Measurements from ENCODE around the gene PSAPL1.

PSAPL1 gene

DNA sequence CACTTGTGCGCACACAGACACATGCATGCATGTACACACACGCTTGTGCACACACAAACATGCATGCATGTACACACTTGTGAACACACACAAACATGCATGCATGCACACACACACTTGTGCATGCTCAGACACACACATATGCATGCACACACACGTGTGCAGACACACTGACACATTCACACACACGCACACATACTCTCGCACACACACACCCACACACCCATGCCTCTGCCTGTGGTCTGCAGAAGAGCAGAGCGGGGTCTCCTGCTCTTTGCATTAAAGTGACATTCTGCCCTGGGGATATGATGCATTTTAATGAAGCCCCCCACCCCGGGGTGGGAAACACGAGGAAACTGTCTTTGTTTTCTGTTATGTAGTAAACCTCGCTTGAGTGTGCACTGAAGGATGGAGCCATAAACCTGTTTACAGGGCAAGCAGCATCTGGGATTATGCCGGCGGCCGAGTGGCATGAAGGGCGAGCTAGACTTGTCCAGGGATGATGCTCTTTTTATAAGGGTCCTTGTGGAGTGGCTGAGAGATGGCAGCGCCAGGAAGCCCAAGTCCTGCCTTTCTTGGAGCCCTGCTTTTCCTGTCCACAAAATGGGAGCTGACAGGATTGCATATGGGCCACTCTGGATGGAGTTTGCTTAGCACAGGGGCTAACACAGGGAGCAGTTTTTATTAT lies 17.8 kb downstream of the PSAPL1 start:
- no peak for DNase-seq

DNA sequence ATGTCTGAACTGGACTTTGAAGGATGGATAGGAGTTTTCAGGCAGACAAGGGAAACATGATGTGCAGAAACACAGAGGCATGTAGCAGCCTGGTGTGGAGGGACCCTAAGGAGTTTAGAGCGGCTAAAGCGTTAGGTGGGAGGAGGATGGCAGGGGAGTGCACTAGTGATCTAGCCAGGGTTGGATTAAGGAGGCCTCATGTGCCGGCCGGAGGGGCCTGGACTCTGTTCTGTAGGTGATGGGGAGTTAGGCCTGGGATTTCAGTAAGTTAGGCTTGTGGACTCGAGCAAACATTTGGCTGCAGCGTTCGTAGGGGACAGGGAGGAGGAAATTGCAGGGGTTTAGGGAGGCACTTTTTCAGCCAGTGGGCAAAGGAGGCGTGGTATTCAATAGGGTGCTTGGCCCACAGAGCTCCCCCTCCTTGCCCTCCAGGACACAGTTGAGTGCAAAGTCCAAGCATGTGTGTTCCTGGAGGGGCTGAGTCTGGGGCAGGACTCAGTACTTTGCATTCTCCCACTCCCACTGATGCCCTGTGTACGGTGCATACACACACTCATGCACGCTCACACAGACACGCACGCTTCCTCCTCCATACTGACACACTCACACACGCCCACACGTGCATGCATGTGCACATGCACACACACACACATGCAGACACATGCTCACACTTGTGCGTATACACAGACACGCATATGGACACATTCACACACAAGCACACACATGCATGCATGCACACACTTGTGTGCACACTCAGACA lies 18.6 kb downstream of the PSAPL1 start:
- DNase-seq, result no peak

DNA sequence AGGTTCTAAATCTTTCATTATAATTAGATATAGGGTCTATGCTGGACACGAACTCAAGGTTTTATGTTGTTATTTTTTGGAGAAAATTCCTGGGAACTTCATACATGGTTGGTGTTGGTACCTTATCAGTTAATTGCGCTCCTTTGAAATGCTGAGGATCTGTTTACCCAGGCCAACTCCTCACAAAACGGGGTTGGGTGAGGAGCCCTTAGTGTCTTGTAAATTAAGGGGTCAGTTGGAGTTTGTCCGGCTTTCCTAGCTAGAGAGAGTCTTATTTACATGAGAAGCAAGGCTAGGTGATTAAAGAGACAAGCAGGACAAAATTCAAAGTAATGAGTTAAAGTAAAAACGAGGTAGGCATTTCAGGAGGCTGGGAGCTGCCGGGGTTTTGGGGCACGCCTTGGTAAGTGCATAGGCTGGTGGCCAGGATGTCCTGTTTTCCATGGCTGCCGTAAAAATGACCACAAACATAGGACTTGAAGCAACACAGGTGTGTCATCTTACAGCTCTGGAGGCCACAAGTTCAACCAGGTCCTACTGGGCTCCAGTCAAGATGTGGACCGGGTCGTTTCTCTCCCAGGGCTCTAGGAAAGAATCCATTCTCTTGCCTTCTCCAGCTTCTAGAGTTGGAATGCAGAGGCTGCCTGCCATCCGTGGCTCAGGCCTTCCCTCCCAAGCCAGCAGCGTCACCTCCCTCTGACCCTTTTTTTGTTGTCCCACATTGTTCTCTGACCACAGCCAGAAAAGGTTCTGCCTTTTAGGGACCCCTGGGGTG lies 19.8 kb downstream of the PSAPL1 start:
- no peak for DNase-seq

DNA sequence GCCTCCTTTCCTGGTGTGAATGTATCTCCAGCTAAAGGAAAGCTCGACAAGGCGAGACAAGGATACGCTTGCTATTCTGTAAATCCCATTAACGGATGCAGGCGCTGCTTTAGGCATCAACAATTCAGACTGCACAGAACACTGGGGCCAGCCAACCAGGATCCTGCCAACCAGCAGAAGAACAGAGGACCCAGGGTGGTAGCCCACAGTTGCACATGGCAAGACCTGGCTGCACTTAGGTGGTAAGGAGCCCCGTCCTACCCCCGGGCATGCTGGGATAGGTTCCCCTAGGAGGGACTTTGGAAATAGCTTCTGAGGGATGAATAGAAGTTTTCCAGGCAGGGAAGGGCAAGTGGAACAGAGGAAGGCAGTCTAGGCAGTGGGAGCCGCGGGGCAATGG lies 20.7 kb downstream of the PSAPL1 start:
- DNase-seq, result no peak

DNA sequence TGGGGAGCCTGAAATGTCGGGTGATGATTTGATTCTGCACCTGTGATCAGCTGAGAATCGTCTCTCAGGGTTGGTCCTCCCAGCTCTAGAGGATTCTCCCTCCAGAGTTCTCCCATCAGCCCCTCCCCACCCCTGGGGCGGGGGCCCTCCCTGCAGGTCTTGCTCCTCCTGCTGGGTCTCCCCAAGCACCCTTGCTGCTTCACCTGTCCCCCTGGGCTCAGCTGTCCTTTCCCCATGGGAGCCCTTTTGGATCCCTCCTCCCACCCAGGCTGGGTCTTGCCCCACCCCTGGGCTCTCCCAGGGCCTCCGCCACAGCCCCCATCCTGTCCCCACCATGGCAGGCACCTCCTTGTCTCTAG lies 22.2 kb downstream of the PSAPL1 start:
- no peak for DNase-seq

DNA sequence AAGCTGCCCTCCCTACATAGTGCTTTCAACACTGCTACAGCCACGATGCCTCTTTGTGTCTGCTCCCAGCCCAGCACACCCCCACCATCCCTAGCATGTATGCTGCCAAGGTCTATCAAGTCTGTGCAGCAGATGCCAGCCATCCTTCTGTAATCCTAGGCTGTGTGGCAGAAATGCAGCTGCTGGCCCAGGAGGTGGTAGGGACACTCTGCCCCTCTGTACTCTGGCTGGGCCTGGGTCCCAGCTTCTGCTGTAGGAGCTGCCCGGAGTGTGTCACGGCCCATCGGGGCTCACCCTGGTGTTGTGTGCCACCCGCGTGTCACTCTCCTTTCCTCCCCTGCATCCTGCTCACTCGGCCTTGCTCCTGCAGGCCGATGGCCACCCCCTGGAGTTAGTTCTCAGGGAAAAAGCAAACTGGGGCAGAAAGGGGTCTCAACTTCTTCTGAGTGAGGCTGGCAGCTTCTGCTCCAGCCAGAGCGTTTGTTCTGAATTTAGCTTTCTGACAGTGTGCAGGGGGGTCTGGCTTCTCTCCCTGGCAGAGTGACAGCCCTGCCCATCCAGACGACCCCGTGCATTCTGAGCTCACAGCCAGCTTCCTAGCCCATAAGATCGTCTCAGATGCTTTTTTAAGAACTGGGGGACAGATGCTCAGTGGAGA lies 22.7 kb downstream of the PSAPL1 start:
- DNase-seq, result no peak

DNA sequence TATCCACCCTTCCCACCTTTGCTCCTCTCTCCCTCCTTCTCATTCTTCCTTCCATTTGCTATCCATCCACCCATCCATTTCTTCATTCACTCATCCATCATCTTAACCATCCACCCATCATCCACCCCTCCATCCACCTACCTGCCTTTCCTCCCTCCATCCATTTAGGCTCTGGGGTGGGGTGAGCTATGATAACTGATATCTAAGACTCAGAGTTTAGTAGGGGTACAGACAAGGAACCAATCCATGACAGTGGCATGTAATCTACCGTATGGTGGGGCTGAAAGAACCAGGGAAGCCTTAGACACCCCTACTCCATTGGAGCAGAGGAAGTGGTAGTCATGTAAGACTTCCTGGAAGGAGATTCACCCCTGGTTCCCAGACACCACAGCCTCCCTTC lies 23.2 kb downstream of the PSAPL1 start:
- no peak for DNase-seq

DNA sequence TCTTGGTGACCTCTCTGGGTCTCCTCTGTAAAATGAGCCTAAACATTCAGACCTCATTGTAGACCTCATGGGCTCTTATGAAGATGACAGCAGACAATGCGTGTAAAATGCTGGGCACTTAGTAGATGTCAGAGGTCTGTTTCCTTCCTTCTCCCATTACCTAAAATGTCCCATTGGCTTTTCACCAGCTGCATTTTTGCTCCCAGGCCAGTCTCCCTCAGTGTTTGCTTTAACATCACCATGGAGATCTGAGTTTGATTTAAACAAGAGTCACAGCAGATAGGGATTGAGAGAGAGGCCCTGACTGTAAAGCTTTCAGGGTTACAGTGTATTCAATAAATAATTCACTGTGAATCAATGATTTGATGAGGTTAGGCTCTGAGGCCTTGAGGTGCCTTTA lies 24.3 kb downstream of the PSAPL1 start:
- DNase-seq, result no peak

DNA sequence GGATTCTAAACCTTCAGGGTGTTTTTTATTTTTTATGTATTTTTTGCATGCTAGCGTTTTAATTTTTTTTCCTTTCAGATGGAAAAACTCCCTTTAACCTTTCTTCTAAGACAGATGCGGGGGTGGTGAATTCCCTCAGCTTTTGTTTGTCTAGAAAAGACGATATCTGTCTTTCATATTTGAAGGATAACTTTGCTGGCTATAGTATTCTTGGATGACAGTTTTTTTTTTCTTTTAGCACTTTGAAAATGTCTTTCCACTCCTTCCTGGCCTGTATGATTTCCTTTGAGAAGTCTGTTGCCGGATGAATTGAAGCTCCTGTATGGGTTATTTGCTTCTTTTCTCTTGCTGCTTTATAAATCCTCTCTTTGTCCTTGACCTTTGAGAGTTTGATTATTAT lies 26.6 kb downstream of the PSAPL1 start:
- DNase-seq, result no peak

DNA sequence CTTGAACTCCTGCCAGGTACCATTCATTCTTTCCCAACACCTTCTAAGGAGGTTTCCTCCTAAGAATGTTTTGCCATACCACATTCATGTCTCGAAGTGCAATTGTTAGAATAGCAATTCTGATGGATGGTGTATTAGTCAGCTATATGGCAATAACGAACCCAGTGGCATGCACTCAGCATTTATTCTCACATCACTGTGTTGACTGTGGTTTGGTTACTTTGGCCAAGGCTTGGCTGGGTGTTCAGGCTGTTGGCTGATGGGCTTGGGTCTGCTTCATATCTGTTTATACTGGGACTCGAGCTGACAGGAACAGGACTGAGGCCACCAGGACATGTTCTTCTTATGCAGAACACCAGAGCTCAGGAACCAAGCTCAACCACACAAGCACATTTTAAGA lies 31.7 kb downstream of the PSAPL1 start:
- no peak for DNase-seq

DNA sequence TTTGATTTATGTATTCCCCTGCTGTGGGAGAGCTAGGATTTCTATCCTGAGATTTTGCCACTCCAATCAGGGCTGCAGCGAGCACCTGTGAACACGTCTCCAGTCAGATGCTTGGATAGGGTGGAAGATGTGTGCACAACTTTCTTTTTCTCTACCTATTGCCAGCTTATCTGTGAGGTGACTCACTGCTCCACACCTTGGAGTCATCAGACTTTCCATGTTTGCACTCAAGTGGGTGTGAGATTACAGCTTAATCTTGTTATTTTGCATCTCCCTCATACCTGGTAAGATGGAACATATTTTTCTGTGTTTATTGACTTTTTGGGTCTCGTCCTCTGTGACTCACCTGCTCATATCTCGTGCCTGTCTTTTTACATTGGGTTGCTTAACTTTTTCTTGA lies 32.2 kb downstream of the PSAPL1 start:
- no peak for DNase-seq

DNA sequence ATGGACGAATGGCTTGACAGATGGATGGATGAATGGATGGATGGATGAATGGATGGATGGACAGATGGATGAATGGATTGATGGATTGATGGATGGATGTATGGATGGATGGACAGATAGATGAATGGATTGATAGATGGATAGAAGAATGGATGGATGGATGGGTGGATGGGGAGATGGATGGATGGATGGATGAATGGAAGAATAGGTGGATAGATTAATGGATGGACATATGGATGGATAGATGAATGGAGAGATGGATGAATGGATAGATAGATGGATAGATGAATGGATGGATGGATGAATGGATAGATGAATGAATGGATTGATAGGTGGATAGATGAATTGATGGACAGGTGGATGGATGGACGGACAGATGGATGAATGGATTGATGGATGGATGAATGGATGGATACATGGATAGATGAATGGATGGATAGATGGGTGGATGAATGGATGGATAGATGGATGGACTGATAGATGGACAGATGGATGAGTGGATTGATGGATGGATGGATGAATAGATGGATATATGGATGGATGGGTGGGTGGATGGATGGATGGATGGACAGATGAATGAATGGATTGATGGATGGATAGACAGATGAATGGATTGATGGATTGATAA lies 33.9 kb downstream of the PSAPL1 start:
- DNase-seq, result no peak

DNA sequence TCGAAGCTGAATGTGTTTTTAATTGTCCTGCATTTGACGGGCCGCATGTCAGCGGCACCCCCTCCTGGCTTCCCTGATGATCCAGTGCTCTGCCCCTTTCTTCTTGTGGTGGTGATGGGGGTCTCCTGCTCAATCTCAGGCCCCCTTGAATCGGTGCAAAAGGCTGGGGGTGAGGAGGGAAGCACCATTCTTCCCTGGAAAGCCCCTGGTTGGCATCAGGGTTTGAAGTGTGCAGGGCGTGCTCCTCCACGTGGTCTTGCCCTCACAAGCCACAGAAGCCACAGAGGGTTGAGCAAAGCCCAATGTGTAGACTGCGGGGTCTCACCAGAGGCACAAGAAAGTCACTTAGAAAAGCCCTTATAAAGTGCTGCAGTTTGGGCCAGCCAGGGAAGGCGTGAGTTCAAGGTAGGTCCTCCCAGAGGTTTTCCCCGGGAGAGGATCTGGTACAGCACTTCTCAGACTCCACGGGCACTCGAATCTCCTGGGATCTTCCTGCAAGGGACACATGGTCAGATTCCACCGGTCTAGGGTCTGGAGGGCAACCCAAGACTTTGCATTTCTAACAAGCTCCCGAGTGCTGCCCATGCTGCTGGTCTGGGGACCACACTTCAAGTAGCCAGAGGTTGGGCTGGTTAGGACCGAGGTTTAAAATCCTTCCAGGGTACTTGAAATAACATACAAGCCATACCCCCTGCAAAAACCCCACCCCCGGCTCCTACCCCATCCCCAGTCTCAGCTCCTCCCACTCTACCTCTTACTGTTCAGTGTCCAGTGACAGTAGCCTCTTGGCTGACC lies 35.1 kb downstream of the PSAPL1 start:
- no peak for DNase-seq

DNA sequence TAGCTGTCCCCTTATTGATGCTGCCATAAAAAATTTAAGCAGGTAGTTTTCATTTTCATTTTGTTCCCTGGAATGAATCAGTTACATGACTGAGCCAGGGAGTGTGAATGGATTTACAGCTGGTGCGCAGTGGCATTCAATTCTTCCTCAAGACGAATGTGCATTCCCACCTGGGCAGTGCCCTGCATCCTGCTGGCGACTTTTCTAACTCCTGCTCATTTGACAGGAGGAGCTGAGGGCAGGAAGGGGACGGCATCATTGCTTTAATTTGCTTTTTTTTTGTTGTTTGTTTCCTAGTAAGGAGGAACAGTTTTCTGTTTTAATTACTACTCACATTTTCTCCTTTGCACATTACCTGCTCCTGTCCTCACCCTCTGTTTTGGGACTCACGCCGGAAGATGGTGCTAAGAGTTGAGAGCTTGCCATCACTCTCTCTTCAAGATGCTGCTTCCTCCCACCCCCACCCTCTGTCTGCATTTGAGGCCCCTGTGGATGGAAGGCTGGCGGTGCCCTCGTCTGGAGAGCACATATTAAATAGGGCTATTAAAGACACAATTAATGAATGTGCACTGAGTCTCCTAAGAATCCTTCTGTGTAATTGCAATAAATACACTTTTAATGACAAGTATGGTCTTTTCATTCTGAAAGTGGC lies 35.8 kb downstream of the PSAPL1 start:
- DNase-seq, result no peak

DNA sequence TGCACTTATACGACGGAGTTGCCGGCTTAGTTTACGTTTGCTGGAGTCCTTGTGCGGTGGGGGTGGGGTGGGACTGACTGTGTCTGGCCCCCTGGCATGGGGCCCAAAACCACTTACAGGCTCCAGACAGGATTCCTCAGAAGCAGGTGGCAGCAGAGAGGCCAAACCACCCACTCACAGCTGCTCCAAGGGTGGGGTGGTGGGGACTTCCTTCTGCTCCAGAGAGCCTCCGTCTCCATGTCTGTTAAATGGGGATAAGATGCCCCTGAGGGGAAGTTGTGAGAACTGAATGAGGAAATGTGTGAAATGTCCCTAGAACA lies 36.7 kb downstream of the PSAPL1 start:
- no peak for DNase-seq

DNA sequence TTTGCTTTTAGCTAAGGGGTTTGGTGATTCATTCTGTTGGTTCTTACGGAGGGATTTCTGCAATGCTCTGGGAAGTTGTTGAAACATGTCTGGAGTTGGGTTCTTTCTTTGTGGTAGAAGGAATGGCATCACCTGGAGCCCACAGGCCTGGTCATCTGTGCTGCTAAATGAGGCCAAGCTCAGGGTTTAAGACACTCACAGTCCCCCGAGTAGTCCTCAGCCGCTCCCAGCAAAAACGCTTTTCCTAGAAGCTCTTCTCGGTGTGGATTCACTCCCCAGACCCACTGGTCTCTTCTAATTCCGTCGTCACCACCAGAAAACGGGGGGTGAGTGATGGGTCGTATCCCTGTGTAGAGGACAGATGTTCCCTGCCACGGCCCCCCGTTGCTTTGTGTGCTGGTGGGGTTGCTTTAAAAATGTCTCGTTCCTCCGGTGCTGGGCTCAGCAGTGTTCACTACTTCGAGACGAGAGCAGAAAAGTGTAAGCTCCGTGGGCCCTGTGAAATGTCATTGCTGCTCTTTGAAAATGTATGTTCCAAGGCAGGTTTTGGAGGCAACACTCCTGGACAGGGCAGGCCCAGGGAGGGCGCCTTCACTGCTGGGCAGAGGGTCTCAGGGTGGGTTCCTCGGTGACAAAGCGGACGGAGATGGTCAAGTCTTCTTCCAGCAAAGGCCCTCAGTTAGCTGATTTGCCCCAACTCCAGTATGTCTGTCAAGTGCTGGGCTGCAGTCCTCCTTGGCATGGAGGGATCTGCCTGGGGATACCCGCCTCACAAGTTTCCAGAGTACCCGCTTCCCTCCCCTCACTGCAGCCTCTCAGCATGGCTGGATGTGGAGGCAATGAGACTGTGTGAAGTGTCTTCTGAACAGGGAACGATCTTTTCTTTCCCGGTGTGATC lies 37.3 kb downstream of the PSAPL1 start:
- DNase-seq, result no peak

DNA sequence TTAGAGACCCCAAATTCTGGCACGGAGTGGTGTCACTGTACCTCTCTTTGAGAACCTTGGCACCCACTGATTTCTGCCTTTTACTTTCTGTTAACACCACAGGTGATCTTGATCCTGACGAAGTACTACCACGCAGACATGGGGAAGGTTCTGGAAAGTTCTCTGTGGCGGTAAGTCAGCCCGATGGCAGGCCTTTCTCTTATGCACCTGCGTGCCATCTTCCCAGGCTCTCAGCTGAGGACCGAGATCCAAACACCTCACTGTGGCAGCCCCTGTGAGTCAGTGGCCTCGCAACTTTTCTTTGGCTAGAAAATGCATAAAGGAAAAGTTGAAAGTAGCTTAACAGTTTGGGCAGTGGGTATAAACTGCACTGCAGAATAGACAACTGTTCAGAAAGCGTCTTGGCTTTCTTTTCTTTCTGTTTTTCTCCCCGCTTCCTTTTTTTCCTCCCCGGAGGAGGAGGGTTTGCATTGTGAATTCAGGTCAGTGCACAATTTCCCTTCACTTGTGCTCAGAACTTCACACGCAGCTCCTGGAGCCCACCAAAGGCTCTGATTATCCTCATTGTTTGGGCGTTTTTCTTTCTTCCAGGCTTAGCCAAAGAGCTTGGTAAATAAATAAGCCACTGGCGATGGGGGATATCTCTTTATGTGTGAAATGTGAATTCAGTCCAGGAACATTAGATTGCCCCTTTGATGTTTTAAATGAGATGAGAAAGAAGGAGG lies 38.4 kb downstream of the PSAPL1 start:
- DNase-seq, result no peak

DNA sequence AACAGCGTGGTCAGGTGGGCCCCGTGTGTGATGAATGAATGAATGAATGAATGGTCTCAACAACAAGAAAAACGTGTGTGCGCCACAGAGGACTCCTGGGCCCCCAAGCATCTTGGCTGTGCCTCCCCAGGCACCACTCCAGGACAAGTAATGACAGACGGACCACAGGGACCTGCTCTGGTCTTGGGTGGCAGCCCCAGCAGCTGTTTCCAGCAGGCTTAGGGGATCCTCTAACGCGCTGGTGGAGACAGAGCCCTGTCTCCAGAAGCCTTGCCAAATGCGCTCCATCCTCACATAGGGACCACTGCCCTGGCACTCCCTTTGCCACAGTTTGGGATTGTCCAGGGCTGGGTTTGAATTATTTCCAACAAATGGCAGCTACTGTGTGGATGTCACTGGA lies 39.1 kb downstream of the PSAPL1 start:
- no peak for DNase-seq

DNA sequence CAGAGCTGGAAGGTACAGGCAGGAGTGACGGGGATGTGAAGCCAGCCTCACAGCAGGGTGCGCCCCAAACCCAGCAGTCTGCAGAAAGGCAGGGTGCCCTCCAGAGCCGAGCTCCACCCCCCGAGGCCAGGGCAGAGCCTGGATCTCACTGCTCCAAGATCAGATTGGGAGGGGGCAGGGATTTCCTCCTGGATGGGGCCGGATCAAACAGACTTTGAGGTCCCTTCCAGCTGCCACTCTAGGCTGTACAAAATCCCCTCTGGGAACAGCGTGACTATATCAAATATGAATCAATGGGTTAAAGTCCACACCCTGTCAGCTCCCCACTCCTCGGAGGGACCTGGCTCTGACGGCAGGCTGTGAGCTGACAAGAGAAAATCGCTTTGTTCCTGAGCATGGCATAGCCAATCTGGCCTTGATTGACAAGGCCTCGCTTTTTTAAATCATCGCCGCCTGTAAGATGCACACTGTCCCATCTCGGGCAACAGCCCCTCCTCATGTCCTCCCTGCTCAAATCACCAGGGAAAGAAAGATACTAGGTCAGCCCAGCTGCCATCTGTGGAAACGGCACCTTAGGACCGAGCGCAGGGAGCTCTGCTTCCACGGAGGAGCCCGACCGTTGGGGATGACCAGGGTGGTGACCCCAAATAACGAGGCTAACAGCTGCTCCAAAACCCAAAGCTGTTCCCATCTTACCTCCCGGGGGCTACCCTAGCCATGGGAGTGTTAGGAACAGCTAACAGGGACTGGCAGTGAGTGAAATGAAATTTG lies 39.9 kb downstream of the PSAPL1 start:
- DNase-seq, result no peak

All from NK-92 treated with Interleukin-12 subunit alpha and Interleukin-12 subunit beta, amount 100 ng/mL, for 24 hours (cell line).